ENCODE data around the gene HPS5.
"Not testable (repeated sequence)": the region's sequence is repeated elsewhere in the genome, so short reads cannot be mapped to it uniquely, and the experiment has no call there.

The HPS5 gene

GRCh38 chr11:18315893-18316292 lies 6.0 kb downstream of the HPS5 start:
- no peak for DNase-seq

GRCh38 chr11:18314784-18315523 lies 7.0 kb downstream of the HPS5 start:
- no peak for DNase-seq

- DNase-seq = no peak
These were observed 7.8 kb downstream of the HPS5 start for GRCh38 chr11:18313965-18314763.

DNA sequence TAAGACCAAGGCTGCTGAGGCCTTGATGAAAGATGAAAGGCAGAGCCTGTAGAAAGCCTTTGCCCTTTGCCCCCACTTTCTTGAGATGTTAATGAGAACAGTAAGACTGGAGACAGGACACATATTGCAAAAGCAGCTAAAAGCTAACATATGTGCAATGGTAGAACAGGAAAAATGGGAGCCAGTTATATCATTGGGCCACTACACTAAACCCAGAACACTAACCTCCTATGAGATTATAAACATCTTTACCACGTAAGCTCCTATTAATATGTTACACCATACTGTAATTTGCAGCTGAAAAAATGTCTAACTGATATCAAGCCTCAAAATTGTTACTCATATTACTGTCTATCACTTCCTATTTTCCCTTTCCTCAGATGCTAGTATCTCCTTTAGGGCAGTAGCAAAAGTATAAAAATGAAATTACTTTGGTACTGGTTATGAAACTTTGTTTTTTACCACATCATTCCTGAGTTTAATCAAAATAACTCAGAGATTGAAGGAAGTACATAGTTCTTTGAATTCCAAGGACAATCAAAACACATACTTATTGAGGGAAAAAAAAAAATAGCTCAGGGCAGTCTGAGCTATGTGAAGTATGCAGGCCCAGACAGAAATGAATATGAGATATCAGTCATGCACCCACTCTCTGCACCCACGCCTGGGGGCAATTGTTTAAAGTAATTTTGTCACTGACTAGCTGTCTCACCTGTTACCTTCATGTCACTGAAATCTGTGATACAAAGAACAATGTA lies 9.1 kb downstream of the HPS5 start:
- no peak for DNase-seq

GRCh38 chr11:18312012-18312411 lies 9.9 kb downstream of the HPS5 start:
- DNase-seq = no peak

DNA sequence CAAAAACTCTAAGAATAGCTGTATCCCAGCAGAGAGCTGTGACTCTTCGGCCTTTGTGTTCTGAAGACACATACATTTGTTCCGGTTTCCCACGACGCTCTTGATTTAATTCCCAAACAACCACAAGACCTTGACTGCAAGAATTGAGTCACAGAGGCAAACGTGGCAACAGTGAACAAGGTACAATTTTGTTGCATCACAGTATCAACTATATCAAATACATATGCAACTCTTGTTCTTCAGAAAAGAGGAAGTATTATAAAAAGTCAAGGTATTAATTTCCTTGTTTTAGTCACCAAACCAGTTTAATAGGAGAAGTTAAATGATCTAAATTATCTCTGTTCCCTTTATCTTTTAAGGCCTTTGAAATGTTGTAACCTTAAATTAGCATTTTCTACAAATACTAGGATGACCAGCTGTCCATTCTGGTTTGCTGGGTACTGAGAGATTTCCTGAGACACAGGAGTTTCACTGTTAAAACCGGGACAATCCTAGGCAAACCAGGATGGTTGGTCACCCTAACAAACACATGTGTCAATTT lies 11.1 kb downstream of the HPS5 start:
- DNase-seq = no peak

DNA sequence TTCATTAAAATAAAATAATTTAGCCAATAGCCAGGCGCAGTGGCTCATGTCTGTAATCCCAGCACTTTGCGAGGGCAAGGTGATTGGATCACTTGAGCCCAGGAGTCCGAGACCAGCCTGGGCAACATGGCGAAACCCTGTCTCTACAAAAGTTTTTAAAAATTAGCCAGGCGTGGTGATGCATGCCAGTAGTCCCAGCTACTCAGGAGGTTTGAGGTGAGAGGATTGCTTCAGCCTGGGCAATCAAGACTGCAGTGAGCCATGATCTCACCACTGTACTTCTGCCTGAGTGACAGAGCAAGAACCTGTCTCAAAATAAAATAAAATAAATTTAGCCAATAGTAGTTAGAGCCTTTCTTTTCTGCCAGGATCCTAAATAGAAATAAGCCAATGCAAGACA lies 12.2 kb downstream of the HPS5 start:
- no peak for DNase-seq

- DNase-seq = no peak
These were observed 13.7 kb downstream of the HPS5 start for GRCh38 chr11:18308242-18308641.

DNA sequence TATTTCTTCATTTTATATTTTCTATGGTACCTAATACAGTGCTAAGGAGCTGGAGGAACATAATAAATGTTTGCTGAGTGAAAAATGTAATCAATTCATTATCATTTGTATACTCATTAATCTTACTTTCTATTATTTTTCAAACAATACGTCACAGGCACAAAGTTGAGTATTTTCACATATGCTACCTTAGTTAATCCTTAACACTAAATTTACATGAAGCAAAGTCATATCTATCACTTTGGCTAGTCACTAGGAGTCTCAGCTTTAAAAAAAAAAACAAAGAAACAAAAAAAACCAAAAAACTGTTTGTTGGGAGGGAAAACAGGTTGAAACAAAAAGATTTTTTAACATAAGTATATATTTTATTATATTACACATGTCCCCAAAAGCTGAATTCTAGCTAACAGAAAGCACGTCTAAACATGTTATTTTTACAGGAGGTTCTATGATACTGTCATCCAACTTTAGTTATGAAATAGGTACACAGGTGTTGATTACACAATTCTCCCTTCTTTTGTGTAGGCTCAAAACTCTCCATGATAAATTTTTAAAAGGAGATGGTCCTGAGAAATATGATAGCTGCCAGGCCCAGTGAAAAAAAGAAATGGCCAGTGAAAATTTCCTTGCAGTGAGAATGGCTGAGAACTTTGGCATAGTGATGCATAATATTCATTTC lies 14.3 kb downstream of the HPS5 start:
- DNase-seq = no peak

- no peak for DNase-seq
These were observed 17.2 kb downstream of the HPS5 start for GRCh38 chr11:18304745-18305144.

- DNase-seq = no peak
These were observed 22.2 kb downstream of the HPS5 start for GRCh38 chr11:18299721-18300120.

- DNase-seq = no peak
These were observed 26.6 kb downstream of the HPS5 start for GRCh38 chr11:18295316-18295715.

DNA sequence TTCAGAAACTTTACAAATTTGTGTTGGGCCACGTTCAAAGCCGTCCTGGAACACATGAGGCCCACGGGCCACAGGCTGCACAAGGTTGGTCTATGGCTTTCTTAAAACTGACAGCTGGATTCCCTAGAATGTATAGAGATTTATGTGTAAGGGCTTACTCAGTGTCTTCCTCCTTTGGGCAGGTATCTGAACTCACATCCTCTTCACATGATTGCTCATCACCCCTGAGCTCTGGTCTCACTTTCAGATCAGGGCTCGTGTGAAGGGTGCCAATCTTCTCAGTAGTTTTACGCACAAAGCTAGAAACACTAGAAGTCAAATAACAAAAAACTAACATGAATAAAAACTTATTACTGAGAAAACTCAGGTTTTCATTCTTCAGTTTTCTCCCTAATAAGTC lies 27.1 kb downstream of the HPS5 start:
- no peak for DNase-seq

GRCh38 chr11:18288911-18289310 lies 33.0 kb downstream of the HPS5 start:
- DNase-seq = no peak

GRCh38 chr11:18285841-18286240 lies 36.1 kb downstream of the HPS5 start:
- DNase-seq = no peak

DNA sequence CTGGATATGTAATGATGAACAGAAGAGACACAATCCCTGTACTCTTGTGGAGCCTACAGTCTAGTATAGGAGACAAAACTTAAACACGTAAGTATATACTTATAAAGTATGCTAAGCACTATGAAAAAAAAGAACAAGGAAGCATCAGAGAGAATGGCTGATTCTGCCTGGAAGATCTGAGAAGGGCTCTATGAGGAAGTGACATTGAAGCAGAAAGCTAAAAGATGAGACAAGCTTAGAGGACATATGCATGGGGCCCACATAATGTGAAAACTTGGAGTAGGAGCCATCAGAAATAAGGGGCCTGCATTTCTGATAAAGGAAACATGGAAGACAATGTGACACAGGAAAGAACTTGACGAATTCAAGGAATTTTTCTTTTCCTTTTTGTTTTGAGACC lies 39.3 kb downstream of the HPS5 start:
- DNase-seq = no peak

DNA sequence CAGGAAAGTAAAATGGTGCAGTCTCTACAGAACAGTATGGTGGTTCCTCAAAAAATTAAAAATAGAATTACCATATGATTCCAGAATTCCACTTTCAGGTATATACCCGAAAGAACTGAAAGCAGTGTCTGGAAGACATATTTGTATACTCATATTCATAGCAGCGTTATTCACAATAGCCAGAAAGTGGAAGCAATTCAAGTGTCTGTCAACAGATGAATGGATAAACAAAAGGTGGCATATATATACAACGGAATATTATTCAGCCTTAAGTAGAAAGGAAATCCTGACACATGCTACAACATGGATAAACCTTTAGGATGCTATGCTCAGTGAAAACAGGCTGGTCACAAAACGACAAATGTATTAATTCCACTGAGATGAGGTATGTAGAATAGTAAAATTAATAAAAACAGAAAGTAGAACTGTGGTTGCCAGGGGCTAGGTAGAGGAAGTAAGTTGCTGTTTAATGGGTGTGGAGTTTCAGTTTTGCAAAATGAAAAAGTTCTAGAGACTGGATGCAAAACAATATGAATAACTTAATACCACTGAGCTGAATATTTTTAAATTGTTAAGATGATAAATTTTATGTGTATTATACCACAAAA lies 41.4 kb downstream of the HPS5 start:
- no peak for DNase-seq

DNA sequence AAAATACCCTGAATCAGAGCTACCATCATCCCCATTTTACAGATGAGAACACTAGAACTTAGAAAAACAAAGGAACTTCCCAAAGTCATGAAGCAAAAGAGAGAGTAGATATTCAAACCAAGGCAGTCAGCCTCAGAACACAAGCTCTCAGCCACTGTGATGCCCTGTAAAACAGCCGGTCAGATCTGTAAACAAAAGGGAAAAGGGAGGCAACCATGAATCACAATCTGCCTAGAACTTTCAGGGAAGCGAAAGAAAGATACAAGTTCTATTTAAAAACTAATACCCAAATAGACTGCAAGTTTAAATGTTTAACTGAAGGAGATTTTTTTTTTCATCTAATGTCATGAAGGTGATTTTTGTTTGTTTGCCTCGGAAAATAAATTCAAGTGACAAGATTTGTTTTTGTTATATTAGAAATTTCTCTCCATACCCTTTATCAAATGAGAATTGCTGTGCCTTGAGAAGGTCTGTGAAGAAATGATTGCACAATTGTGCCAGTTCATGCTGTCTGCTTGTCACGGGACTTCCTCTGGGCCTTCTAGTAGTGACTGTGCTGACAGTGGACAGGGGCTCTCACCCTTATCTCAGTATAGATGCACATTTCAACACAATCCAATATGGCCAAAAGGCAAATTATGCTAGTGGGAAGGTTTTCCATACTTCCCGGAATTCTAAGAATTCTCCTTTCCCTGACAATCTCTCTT lies 44.2 kb downstream of the HPS5 start:
- no peak for DNase-seq

- no peak for DNase-seq
These were observed 50.7 kb downstream of the HPS5 start for GRCh38 chr11:18271206-18271605.

DNA sequence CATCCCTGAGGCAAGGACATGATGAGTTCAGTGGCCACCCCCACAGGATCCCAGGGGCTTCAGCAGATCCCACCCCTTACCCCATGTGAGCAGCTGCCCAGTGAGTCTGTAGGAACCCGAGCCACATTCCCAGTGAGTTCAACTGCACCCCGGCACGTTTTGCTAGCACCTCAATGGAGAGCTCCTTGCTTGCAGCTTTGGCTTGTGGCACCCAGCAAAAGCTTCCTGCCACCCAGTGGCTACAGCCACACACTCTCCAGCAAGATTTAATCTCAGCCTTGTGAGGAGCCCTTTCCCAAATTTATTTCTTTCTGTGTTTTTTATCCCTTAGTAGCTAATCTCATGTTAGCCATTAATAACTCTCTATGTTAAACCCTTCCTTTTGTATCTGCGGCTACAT lies 51.8 kb downstream of the HPS5 start:
- DNase-seq = no peak

DNA sequence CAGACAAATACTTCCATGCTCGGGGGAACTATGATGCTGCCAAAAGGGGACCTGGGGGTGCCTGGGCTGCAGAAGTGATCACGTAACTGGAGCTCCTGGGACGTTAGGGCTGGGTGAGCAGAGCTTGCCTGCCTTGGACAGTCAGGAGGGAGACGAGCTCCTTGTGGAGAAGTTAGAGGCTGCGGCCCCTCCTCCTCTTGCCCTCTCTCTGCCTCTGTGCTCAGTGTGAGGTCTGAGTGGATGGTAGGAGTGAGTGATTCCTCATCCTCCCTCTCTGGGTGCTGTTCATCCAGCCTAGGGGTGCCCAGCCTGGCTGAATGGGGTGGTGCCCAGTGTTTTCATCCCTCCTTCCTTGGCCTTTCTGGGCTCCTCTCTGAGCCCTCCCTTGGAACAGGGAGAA lies 52.7 kb downstream of the HPS5 start:
- DNase-seq = not testable (repeated sequence)
